ENCODE data around the gene UBL3.

GRCh38 chr13:29852472-29853054, 2.1 kb upstream of the UBL3 start:
- TF ChIP-seq CTCF (IDR thresholded peaks at IDR 0.05 in 2 of 3, conservative IDR thresholded peaks at IDR 0.05 in 1 of 3; ENCODE audit: borderline replicate concordance in 1 of 3, insufficient read depth in 1 of 3, low read depth in 2 of 3, low read length in 2 of 3) (no peak), FOSL1 (IDR thresholded peaks at IDR 0.05; ENCODE audit: low read depth) (no peak), POLR2AphosphoS5 (IDR thresholded peaks at IDR 0.05; ENCODE audit: low read depth, low read length) (no peak), ZNF274 (IDR thresholded peaks at IDR 0.05; ENCODE audit: low read depth, low read length) (no peak), CBX3 (IDR thresholded peaks at IDR 0.05; ENCODE audit: low read depth) (no peak), ZFX (IDR thresholded peaks at IDR 0.05) (no peak), POLR2A (IDR thresholded peaks at IDR 0.05; ENCODE audit: borderline replicate concordance, extremely low read depth, insufficient read depth, insufficient read length) (no peak), ATF3 (IDR thresholded peaks at IDR 0.05) (no peak), REST (IDR thresholded peaks at IDR 0.05; ENCODE audit: low read depth) (no peak), SRF (IDR thresholded peaks at IDR 0.05; ENCODE audit: low read depth) (no peak), MAX (IDR thresholded peaks at IDR 0.05) (no peak), RAD21 (IDR thresholded peaks at IDR 0.05; ENCODE audit: low read depth) (no peak)
